ENCODE measurements around the gene ITGB8.

ITGB8 gene

GRCh38 chr7:20441346-20441745 lies 110.6 kb downstream of the ITGB8 start:
- Histone ChIP-seq H3K4me1 (ENCODE audit: control insufficient read depth, insufficient read depth, low read length, unreplicated experiment) (peaks cover 5% of the 10 kb centered on the region), H3K27me3 (ENCODE audit: insufficient read depth, low read length) (no peaks in the 10 kb centered on the region), H3K4me3 (ENCODE audit: low read depth, low read length) (no peak overlapping the region), H3K36me3 (ENCODE audit: insufficient read depth, low read length) (no peaks in the 10 kb centered on the region), H3K27ac (ENCODE audit: low read depth, low read length) (no peak overlapping the region), H3K79me2 (ENCODE audit: control insufficient read depth, insufficient read depth, low read length, unreplicated experiment) (no peaks in the 10 kb centered on the region), H2AFZ (ENCODE audit: low read length, unreplicated experiment) (no peak overlapping the region)

GRCh38 chr7:20441991-20442441 lies 111.3 kb downstream of the ITGB8 start:
- Histone ChIP-seq H3K4me1 (ENCODE audit: control insufficient read depth, insufficient read depth, low read length, unreplicated experiment) (peaks cover under 1% of the 10 kb centered on the region), H3K79me2 (ENCODE audit: control insufficient read depth, insufficient read depth, low read length, unreplicated experiment) (no peaks in the 10 kb centered on the region), H3K4me3 (ENCODE audit: low read depth, low read length) (no peak overlapping the region), H2AFZ (ENCODE audit: low read length, unreplicated experiment) (no peak overlapping the region), H3K27me3 (ENCODE audit: insufficient read depth, low read length) (no peaks in the 10 kb centered on the region), H3K27ac (ENCODE audit: low read depth, low read length) (no peak overlapping the region), H3K36me3 (ENCODE audit: insufficient read depth, low read length) (no peaks in the 10 kb centered on the region)

GRCh38 chr7:20442951-20443350 lies 112.3 kb downstream of the ITGB8 start:
- no peak overlapping the region for H2AFZ ChIP-seq (ENCODE audit: low read length, unreplicated experiment)
- no peaks in the 10 kb centered on the region for H3K36me3 ChIP-seq (ENCODE audit: insufficient read depth, low read length)
- H3K4me1 ChIP-seq (ENCODE audit: control insufficient read depth, insufficient read depth, low read length, unreplicated experiment), result no peaks in the 10 kb centered on the region
- no peaks in the 10 kb centered on the region for H3K79me2 ChIP-seq (ENCODE audit: control insufficient read depth, insufficient read depth, low read length, unreplicated experiment)
- H3K4me3 ChIP-seq (ENCODE audit: low read depth, low read length), result no peak overlapping the region
- no peaks in the 10 kb centered on the region for H3K27me3 ChIP-seq (ENCODE audit: insufficient read depth, low read length)
- no peak overlapping the region for H3K27ac ChIP-seq (ENCODE audit: low read depth, low read length)

GRCh38 chr7:20444030-20444800 lies 113.5 kb downstream of the ITGB8 start:
- no peaks in the 10 kb centered on the region for H3K4me1 ChIP-seq (ENCODE audit: control insufficient read depth, insufficient read depth, low read length, unreplicated experiment)
- no peak overlapping the region for H3K27ac ChIP-seq (ENCODE audit: low read depth, low read length)
- no peaks in the 10 kb centered on the region for H3K79me2 ChIP-seq (ENCODE audit: control insufficient read depth, insufficient read depth, low read length, unreplicated experiment)
- no peak overlapping the region for H2AFZ ChIP-seq (ENCODE audit: low read length, unreplicated experiment)
- no peaks in the 10 kb centered on the region for H3K36me3 ChIP-seq (ENCODE audit: insufficient read depth, low read length)
- H3K27me3 ChIP-seq (ENCODE audit: insufficient read depth, low read length), result no peaks in the 10 kb centered on the region
- H3K4me3 ChIP-seq (ENCODE audit: low read depth, low read length), result no peak overlapping the region

- Histone ChIP-seq H2AFZ (ENCODE audit: low read length, unreplicated experiment) (no peak overlapping the region), H3K36me3 (ENCODE audit: insufficient read depth, low read length) (no peaks in the 10 kb centered on the region), H3K4me1 (ENCODE audit: control insufficient read depth, insufficient read depth, low read length, unreplicated experiment) (no peaks in the 10 kb centered on the region), H3K27me3 (ENCODE audit: insufficient read depth, low read length) (no peaks in the 10 kb centered on the region), H3K79me2 (ENCODE audit: control insufficient read depth, insufficient read depth, low read length, unreplicated experiment) (no peaks in the 10 kb centered on the region), H3K27ac (ENCODE audit: low read depth, low read length) (no peak overlapping the region), H3K4me3 (ENCODE audit: low read depth, low read length) (no peak overlapping the region)
These were observed 116.4 kb downstream of the ITGB8 start for GRCh38 chr7:20447021-20447650.

DNA sequence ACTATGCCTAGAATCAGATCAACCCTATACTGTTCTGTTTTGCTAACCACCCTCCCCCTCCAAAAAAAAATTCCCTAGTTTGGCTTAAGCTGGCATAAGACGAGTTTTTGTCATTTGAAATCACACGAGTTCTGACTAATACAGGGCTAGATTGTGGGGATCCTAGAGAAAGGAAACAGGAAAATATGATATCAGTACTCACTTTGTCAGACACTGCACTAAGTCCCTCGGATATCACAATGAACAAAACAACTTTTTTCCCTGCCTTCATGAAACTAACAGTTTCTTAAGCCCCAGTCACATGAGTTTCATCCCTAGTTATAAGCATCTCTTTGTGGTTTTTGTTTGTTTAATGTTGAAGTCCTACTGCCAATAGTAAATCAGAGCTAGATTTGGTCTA lies 118.5 kb downstream of the ITGB8 start:
- H2AFZ ChIP-seq (ENCODE audit: low read length, unreplicated experiment), result no peak overlapping the region
- no peaks in the 10 kb centered on the region for H3K36me3 ChIP-seq (ENCODE audit: insufficient read depth, low read length)
- no peak overlapping the region for H3K27ac ChIP-seq (ENCODE audit: low read depth, low read length)
- no peak overlapping the region for H3K4me3 ChIP-seq (ENCODE audit: low read depth, low read length)
- H3K27me3 ChIP-seq (ENCODE audit: insufficient read depth, low read length), result no peaks in the 10 kb centered on the region
- H3K4me1 ChIP-seq (ENCODE audit: control insufficient read depth, insufficient read depth, low read length, unreplicated experiment), result no peaks in the 10 kb centered on the region
- no peaks in the 10 kb centered on the region for H3K79me2 ChIP-seq (ENCODE audit: control insufficient read depth, insufficient read depth, low read length, unreplicated experiment)

- Histone ChIP-seq H3K27ac (ENCODE audit: low read depth, low read length) (no peak overlapping the region), H3K79me2 (ENCODE audit: control insufficient read depth, insufficient read depth, low read length, unreplicated experiment) (no peaks in the 10 kb centered on the region), H3K4me1 (ENCODE audit: control insufficient read depth, insufficient read depth, low read length, unreplicated experiment) (no peaks in the 10 kb centered on the region), H3K27me3 (ENCODE audit: insufficient read depth, low read length) (no peaks in the 10 kb centered on the region), H2AFZ (ENCODE audit: low read length, unreplicated experiment) (no peak overlapping the region), H3K4me3 (ENCODE audit: low read depth, low read length) (no peak overlapping the region), H3K36me3 (ENCODE audit: insufficient read depth, low read length) (no peaks in the 10 kb centered on the region)
These were observed 119.8 kb downstream of the ITGB8 start for GRCh38 chr7:20450536-20450935.

GRCh38 chr7:20454202-20454601 lies 123.5 kb downstream of the ITGB8 start:
- no peak overlapping the region for H3K27ac ChIP-seq (ENCODE audit: low read depth, low read length)
- no peaks in the 10 kb centered on the region for H3K27me3 ChIP-seq (ENCODE audit: insufficient read depth, low read length)
- H3K36me3 ChIP-seq (ENCODE audit: insufficient read depth, low read length), result no peaks in the 10 kb centered on the region
- no peaks in the 10 kb centered on the region for H3K79me2 ChIP-seq (ENCODE audit: control insufficient read depth, insufficient read depth, low read length, unreplicated experiment)
- H3K4me3 ChIP-seq (ENCODE audit: low read depth, low read length), result no peak overlapping the region
- no peaks in the 10 kb centered on the region for H3K4me1 ChIP-seq (ENCODE audit: control insufficient read depth, insufficient read depth, low read length, unreplicated experiment)
- no peak overlapping the region for H2AFZ ChIP-seq (ENCODE audit: low read length, unreplicated experiment)

- Histone ChIP-seq H3K27me3 (ENCODE audit: insufficient read depth, low read length) (no peaks in the 10 kb centered on the region), H3K4me3 (ENCODE audit: low read depth, low read length) (no peak overlapping the region), H2AFZ (ENCODE audit: low read length, unreplicated experiment) (no peak overlapping the region), H3K36me3 (ENCODE audit: insufficient read depth, low read length) (no peaks in the 10 kb centered on the region), H3K4me1 (ENCODE audit: control insufficient read depth, insufficient read depth, low read length, unreplicated experiment) (no peaks in the 10 kb centered on the region), H3K27ac (ENCODE audit: low read depth, low read length) (no peak overlapping the region), H3K79me2 (ENCODE audit: control insufficient read depth, insufficient read depth, low read length, unreplicated experiment) (no peaks in the 10 kb centered on the region)
These were observed 126.0 kb downstream of the ITGB8 start for GRCh38 chr7:20456701-20457100.

- Histone ChIP-seq H3K36me3 (ENCODE audit: insufficient read depth, low read length) (no peaks in the 10 kb centered on the region), H2AFZ (ENCODE audit: low read length, unreplicated experiment) (no peak overlapping the region), H3K27ac (ENCODE audit: low read depth, low read length) (no peak overlapping the region), H3K79me2 (ENCODE audit: control insufficient read depth, insufficient read depth, low read length, unreplicated experiment) (no peaks in the 10 kb centered on the region), H3K27me3 (ENCODE audit: insufficient read depth, low read length) (no peaks in the 10 kb centered on the region), H3K4me1 (ENCODE audit: control insufficient read depth, insufficient read depth, low read length, unreplicated experiment) (no peaks in the 10 kb centered on the region), H3K4me3 (ENCODE audit: low read depth, low read length) (no peak overlapping the region)
These were observed 127.8 kb downstream of the ITGB8 start for GRCh38 chr7:20458521-20458920.

- H2AFZ ChIP-seq (ENCODE audit: low read length, unreplicated experiment), result no peak overlapping the region
- H3K79me2 ChIP-seq (ENCODE audit: control insufficient read depth, insufficient read depth, low read length, unreplicated experiment), result no peaks in the 10 kb centered on the region
- no peak overlapping the region for H3K4me3 ChIP-seq (ENCODE audit: low read depth, low read length)
- no peaks in the 10 kb centered on the region for H3K36me3 ChIP-seq (ENCODE audit: insufficient read depth, low read length)
- H3K27ac ChIP-seq (ENCODE audit: low read depth, low read length), result no peak overlapping the region
- no peaks in the 10 kb centered on the region for H3K4me1 ChIP-seq (ENCODE audit: control insufficient read depth, insufficient read depth, low read length, unreplicated experiment)
- no peaks in the 10 kb centered on the region for H3K27me3 ChIP-seq (ENCODE audit: insufficient read depth, low read length)
These were observed 128.7 kb downstream of the ITGB8 start for GRCh38 chr7:20459419-20459818.
